ENCODE measurements around the gene PDE9A.

GRCh38 chr21:42809171-42809570 lies 155.8 kb downstream of the PDE9A start:
- no peak for TF ChIP-seq JUNB (IDR thresholded peaks at IDR 0.05; ENCODE audit: unreplicated experiment)
- TF ChIP-seq EZH2 (IDR thresholded peaks at IDR 0.05; ENCODE audit: low read depth, unreplicated experiment) = no peak
- TF ChIP-seq CTCF (conservative IDR thresholded peaks at IDR 0.05; ENCODE audit: low read depth in 2 of 2) = no peak
- TF ChIP-seq ZNF331 (CRISPR knock-in tag; IDR thresholded peaks at IDR 0.05; ENCODE audit: low read depth) = no peak
- TF ChIP-seq EZH2phosphoT487 (IDR thresholded peaks at IDR 0.05; ENCODE audit: unreplicated experiment) = no peak
- no peak for TF ChIP-seq POLR2AphosphoS5 (IDR thresholded peaks at IDR 0.05; ENCODE audit: low read depth)
- no peak for TF ChIP-seq CREB1 (CRISPR knock-in tag; IDR thresholded peaks at IDR 0.05; ENCODE audit: low read depth)
- no peak for TF ChIP-seq NANOG (IDR thresholded peaks at IDR 0.05; ENCODE audit: borderline replicate concordance)
